CD4-positive, alpha-beta T cell treated with Interleukin-4 for 4 hours (primary cell): Measurements from ENCODE around the gene REX1BD.

Experiments used
- DNase-seq: peaks from one replicate; pipeline ENCODE4 v3.0.0-alpha.2; 2020

The REX1BD gene

DNA sequence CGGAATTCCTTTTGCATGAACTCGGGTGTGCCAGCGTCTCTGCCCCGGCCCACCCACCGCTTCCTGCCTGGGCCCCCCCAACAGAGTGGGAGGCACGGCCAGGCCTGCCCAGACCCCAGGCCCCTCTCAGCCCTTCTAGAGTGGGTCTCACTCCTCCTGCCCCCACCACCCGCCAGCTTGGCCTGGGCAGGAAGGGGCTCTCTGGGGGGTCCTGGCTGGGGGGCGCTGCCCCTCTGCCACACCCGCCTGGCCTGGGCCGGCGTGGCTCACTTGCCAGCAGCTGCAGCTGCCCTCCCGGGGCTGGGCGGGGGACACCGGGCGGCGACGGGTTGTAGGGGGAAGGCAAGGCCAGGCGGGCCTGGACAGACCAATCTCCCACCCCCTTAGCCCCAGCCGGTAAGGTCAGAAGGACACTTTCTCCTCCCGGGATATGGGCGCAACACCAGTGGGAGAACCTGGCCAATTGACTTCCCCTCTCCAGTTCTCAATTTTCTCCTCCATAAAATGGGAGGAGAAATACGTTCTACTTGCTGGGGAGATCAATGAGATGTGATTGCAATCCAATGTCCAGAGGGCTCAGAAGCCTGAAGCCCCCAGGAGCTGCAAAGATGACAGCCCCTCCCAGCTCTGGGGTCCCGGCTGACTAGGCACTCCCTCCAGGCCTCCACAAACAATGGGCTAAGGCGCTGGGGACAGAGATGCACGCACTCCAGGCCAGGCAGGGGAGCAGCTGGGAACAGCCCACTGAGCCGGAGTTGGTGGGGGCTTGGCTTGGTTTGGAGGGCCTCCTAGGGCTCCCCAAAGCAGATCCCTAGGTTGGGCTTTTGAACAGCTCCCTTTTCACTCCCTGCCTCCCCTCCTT, 15.6 kb downstream of the REX1BD start:
- no peak for DNase-seq

GRCh38 chr19:18604820-18605159, 16.2 kb downstream of the REX1BD start:
- DNase-seq = no peak

DNA sequence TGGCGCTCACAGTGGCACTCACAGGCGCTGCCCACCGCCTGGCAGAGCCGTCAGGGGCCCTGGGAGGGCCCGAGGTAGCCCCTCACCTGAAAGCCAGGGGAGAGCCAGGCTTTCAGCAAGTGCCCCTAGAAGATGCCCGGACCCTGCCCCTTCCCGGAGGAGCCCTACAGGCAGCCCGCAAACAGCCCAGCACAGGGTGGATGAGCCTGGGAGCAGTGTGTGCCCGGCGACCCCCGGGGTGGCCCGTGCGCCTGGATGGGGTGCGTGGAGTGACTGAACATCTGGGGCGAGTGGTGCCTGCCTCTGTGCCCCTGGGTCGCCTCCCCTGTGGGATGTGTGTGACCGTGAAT, 16.6 kb downstream of the REX1BD start:
- no peak for DNase-seq

DNA sequence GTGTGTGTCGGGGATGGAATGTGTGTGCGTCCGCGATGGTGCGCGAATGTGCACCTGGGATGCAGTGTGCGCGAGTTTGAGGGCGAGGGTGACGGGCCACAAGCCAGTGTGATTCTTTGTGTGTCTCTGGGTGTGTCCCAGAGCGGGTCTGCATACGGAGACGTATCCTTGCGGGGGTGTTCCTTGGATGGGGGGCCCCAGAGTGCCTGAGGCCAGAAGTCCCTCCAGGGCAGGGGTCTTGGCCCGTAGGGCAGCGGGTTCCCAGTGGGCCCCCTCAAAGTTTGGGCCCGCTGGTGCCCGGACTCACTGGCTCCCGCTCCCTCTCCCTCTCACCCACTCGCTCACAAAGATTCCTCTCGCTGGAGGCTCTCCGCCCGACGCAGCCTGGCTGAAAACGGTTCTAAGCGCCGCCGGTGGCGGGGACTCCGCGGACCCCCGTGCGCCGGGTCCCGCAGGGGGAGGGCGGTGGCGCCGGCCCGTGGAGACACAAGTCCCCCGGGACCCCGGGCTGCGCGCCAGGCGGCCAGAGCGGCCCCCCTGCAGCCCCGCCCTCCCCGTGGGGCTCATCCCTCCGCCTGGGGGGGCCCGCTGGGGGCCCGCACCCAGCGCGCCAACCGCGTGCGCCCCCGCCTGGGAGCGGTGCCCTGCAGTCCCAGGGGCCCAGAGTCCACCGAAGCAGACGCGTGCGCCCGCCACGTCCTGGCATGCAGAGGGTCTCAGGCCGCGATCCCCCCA, 17.1 kb downstream of the REX1BD start:
- no peak for DNase-seq

DNA sequence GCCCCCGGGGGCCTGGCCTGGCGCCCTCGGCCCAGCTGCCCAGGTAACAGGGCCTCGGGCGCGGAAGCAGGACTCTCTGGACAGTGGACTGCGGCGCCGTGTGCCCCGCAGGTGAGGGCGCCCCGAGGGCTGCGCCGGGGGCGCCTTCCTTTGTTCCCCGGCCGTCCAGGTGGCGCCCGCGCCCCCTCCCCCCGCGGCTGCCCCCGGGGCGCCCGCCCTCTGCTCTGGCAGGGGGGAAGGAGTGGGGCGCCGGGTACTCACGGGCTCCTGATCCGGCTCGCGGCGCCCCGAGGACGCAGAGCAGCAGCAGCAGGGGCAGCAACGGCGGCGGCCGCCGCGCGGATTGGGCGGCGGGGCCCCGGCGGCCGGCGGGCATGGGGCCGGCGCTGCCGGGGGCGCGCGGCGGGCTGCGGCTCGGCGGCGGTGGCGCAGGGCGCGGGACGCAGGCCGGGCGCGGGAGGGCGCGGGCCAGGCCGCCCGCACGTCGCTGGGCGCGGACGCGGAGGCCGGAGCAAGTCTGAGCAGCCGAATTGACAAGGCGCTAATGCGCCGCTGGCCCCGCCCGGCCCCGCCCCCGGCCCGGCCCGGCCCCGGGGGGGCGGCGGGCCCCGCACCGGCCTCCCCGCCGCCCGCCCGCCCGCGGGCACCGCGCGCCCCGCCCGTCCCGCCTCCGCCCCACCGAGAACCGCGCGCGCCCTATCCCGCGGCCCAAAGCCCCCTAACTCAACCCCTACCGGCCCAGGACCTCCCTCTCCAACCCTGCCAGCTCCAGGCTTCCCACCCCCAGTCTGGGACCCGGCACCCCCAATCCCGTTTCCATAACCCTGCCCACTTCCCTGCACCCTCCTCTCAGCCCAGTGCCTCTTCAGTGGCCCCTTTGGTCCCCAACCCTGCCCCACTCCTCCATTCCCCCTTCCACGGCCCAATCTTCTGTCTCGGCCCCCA, 18.0 kb downstream of the REX1BD start, which contains the start of gene CRLF1:
Gene CRLF1 (minus strand): TSS at position 519 of the 945 bp plus-strand sequence. CDS start 143 bp downstream, at position 376.
- no peak for DNase-seq

- no peak for DNase-seq
Measured at GRCh38 chr19:18607226-18608101, 18.9 kb downstream of the REX1BD start.

GRCh38 chr19:18608102-18608804, 19.7 kb downstream of the REX1BD start:
- DNase-seq = no peak

DNA sequence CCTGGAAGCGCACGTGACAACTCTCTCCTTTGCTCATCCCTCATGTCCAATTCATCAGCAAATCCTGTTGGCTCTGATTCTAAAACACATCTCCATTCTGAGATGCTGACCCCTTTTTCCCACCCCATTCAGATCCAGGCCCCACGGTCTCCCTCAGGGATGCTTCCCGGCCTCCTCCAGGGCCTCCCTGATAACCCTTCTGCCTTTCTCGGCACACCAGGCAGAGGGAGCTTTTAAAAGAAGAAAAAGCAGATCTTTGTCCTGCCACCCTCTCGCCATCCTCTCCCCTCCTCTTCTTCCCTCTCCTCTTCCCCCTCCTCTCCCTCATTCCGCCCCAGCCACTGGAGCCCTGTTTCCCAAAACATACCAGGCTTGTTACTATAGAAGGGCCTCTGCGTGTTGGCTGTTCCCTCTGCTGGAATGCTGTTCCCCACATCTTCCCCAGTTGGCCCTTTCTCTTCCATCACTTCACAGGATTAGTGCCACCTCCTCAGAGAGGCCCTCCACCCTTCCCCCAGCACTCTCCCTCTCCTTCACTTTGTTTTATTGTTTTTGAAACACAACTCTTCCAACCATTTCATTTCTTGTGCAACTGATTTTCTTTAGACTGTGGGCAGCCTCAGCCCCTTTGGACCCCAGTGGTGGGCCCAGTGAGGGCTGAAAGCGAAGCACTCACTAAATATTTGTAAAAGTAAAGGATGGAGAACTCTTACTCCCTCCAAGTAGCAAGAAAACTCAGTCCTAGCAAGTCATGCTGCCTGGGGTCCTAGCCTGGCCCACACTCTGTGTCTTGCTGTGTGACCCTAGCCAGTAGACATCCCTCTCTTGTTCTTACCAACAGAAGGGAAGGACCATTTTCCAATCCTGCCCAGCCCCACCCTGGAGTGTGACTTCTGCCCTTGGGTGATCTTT, 20.5 kb downstream of the REX1BD start:
- DNase-seq = no peak

DNA sequence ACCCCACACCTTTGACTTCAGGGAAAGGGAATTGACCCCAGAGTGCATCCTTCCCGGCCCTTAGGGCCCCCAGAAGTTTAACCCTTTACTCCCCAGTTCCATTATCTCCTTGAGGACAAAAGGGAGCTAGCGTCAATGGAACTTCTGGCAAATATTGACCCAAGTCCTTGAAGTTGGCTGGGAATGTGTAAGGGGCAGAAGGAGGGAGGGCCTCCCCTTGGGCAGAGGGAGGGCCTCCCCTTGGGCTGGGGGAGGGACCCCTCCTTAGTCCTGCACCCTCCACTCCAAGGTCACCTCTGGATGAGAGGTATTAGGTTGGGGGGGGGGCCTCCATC, 21.1 kb downstream of the REX1BD start:
- DNase-seq = no peak

DNA sequence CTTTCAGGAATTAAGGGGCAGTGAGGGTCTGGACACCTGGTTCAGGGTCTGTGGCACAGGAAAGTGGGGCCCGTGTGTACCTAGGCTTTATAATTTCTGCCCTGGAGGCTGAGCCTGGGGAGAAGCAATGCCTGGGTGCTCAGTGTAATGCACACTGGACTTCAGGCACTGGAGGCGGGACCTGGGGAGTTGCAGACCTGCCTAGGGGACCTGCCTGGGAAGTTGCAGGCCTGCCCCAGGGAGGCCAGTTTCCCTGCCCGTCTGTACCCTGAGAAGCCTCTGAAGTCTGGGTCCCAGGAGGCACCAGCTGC, 21.6 kb downstream of the REX1BD start:
- no peak for DNase-seq

GRCh38 chr19:18610556-18611326, 22.1 kb downstream of the REX1BD start:
- DNase-seq = no peak

GRCh38 chr19:18611327-18612050, 22.9 kb downstream of the REX1BD start:
- DNase-seq = no peak

DNA sequence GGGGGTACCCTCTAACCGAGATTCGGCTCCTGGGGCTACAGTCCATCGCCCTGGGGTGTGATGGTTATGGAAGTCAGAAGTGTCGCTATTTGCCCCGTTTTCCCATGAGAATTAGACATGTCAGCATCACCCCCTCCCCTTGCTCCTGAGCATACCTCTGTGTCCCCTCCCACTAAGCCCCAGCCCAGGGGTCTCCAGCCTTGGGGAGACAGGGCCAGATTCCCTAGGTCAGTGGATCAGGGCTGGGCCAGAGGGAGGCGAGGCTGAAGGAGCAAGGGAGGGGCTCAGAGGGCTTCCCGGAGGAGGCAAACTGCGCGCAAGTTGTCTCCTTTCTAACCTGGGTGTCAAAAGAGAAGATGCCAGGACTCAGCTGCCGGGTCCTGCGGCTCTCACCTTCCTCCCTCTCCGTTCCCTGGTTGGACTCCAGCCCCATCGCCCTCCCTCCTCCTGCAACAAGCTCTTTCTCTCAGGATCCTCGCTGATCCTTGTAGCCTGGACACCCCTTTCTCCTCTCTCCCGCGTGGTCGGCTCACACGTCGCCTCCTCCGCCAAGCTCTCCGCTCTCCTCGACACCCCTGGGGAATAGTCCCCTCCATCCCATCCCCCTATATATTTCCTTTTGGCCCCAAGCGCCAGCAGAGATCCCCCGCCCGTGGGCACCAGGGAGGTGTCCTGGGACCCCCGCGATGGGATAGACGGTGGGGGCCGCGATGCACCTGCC, 23.6 kb downstream of the REX1BD start:
- no peak for DNase-seq

DNA sequence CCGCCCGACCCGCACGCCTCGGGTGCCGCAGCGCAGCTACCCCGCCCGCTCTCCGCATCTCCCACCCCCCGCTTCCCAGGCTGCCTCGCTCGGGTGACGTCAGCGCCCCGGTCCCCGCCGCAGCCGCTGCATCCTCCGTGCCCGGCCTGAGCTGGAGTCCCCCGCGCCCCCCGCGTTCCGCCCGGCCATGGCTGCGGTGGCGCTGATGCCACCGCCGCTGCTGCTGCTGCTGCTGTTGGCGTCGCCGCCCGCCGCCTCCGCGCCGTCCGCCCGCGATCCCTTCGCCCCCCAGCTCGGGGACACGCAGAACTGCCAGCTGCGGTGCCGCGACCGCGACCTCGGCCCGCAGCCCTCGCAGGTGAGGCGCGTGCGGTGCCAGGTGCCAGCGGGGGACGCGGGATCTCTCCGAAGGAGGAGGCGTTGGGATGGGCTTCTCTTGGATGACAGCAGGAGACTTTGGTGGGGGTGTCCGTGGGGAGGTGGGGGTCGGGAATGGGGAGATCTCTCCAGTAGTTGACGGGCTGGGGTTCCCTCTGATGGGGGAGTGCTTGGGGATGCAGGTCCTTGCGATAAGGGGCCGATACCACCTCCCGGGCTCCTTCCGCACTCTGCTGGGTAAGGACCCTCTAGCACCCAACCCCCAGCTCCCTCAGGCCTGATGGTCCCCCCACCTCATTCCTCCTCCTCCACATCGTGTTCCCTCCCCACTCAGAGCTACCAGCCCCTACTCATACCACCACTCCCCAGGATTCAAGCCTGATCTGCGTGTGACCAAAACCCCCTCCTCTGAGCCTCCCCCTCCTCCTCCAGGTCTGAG, 24.4 kb downstream of the REX1BD start, which contains the start of gene TMEM59L:
Gene TMEM59L (plus strand): TSS at position 99 of the 817 bp plus-strand sequence. CDS start 89 bp downstream, at position 188.
- peak; percentile 27 for DNase-seq

GRCh38 chr19:18613589-18614234, 25.1 kb downstream of the REX1BD start:
- DNase-seq = no peak

GRCh38 chr19:18616023-18616422, 27.4 kb downstream of the REX1BD start:
- no peak for DNase-seq

GRCh38 chr19:18617562-18617961, 29.0 kb downstream of the REX1BD start:
- no peak for DNase-seq
